Parathyroid adenoma (tissue), 2 donors: Measurements from ENCODE around the gene FADS1.

Experiments
- H2AFZ ChIP-seq: fragments of 300-600 bp; sonication (generic); one replicate; pipeline ENCODE4 v1.7.0; 2017; ENCODE audit warnings: antibody characterized with exemption, mild to moderate bottlenecking
- H3K27ac ChIP-seq: fragments of 300-600 bp; sonication (generic); one replicate; pipeline ENCODE4 v1.7.0; 2017
- H3K27me3 ChIP-seq: fragments of 300-600 bp; sonication (generic); one replicate; pipeline ENCODE4 v1.7.0; 2017; ENCODE audit warnings: low read length; ENCODE audit not compliant: control insufficient read depth, insufficient read depth
- H3K36me3 ChIP-seq: fragments of 300-600 bp; sonication (generic); one replicate; pipeline ENCODE4 v1.7.0; 2017; ENCODE audit warnings: low read length; ENCODE audit not compliant: control insufficient read depth, insufficient read depth
- H3K4me1 ChIP-seq: fragments of 300-600 bp; sonication (generic); one replicate; pipeline ENCODE4 v1.7.0; 2017; ENCODE audit warnings: control low read depth
- H3K4me2 ChIP-seq: fragments of 300-600 bp; sonication (generic); one replicate; pipeline ENCODE4 v1.7.0; 2017; ENCODE audit warnings: low read length
- H3K4me3 ChIP-seq: fragments of 300-600 bp; sonication (generic); one replicate; pipeline ENCODE4 v1.7.0; 2017; ENCODE audit warnings: low read depth, low read length
- H3K79me2 ChIP-seq: fragments of 300-600 bp; sonication (generic); one replicate; pipeline ENCODE4 v1.7.0; 2017; ENCODE audit warnings: control low read depth
- H3K9ac ChIP-seq: fragments of 300-600 bp; sonication (generic); one replicate; pipeline ENCODE4 v1.7.0; 2017; ENCODE audit warnings: mild to moderate bottlenecking
- H3K9me3 ChIP-seq: fragments of 300-600 bp; sonication (generic); one replicate; pipeline ENCODE4 v1.7.0; 2017; ENCODE audit warnings: low read length; ENCODE audit not compliant: control insufficient read depth
- TF ChIP-seq, protein P1 (sequence below): fragments of 300-600 bp; sonication (generic); IDR thresholded peaks from one replicate; pipeline ENCODE4 v1.7.0; 2017; ENCODE audit warnings: antibody characterized with exemption, mild to moderate bottlenecking
- donor health status: primary hyperparathyroidism.

Gene FADS1

DNA sequence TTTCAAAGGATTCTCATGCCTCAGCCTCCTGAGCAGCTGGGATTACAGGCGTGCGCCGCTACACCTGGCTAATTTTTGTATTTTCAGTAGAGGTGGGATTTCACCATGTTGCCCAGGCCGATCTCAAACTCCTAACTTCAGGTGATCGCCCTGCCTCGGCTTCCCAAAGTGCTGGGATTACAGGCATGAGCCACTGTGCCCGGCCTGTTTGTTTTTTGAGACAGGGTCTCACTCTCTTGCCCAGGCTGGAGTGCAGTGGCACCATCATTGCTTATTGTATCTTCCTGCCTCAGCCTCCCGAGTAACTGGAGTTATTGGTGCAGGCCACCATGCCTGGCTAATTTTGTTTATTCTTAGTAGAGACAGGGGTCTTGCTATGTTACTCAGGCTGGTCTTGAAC lies 19.4 kb upstream of the FADS1 start:
- no peak overlapping the region for H2AFZ ChIP-seq
- H3K9me3 ChIP-seq = no peaks in the 10 kb centered on the region
- no peak overlapping the region for H3K27ac ChIP-seq
- H3K9ac ChIP-seq = no peak overlapping the region
- TF ChIP-seq, protein P1, sequence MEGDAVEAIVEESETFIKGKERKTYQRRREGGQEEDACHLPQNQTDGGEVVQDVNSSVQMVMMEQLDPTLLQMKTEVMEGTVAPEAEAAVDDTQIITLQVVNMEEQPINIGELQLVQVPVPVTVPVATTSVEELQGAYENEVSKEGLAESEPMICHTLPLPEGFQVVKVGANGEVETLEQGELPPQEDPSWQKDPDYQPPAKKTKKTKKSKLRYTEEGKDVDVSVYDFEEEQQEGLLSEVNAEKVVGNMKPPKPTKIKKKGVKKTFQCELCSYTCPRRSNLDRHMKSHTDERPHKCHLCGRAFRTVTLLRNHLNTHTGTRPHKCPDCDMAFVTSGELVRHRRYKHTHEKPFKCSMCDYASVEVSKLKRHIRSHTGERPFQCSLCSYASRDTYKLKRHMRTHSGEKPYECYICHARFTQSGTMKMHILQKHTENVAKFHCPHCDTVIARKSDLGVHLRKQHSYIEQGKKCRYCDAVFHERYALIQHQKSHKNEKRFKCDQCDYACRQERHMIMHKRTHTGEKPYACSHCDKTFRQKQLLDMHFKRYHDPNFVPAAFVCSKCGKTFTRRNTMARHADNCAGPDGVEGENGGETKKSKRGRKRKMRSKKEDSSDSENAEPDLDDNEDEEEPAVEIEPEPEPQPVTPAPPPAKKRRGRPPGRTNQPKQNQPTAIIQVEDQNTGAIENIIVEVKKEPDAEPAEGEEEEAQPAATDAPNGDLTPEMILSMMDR = no peak
- peaks cover 31% of the 10 kb centered on the region for H3K4me1 ChIP-seq
- H3K27me3 ChIP-seq = no peaks in the 10 kb centered on the region
- no peaks in the 10 kb centered on the region for H3K36me3 ChIP-seq
- H3K79me2 ChIP-seq = peaks cover 3% of the 10 kb centered on the region
- no peak overlapping the region for H3K4me3 ChIP-seq
- H3K4me2 ChIP-seq = no peak overlapping the region

DNA sequence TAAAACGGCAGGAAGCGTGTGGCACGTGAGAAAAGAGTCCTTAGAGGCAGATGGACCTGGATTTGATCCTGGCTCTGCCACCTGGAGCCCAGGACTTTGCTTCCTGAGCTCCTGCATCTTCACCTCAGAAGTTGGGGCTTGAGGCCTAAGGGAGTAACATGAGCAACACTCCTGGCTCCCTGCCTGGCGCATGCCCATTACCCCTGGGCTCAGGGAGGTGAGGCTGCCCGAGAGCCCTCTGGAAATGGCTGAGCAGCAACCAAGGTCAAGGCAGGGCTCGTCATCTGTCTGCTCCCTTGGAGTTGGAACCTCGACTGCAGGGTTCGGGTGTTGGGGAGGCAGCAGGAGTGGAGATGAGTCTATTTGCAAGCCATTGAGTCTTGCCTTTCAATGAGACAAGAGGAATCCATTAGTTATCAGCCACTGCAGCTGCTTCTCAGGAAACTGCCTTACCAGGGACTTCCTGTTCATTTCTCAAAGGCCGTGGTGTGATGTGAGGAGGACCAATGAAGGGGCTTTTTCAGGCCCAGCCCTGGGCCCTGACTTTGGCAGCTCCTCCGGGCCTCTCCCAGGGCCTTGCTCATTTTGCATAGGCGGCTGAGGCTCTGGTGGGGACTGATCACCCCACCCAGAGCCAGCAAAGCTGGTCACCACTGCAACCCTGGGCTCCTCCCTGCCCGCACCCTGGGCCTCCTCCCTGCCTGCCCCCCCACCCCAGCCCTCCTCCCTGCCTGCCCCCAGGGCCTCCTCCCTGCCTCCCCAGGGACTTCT lies 17.7 kb upstream of the FADS1 start:
- TF ChIP-seq, protein P1 = no peak
- no peaks in the 10 kb centered on the region for H3K27me3 ChIP-seq

DNA sequence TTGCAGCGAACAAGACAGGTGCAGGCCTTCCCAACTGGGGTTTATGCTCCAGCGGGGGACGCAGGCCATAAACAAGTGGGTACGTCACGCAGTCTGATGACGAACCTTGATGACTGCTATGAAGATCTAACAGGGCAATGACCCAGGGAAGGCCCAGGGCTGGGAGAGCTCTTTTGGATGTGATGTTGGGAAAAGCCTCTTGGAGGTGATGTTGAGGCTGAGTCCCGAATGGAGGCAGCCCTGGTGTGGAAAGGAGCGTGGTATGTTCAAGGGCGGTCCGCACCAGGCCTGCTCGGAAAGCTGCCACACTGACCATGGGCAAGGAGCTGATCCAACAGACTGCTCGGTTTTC lies 17.1 kb upstream of the FADS1 start:
- H3K79me2 ChIP-seq = peaks cover 3% of the 10 kb centered on the region
- H3K27ac ChIP-seq = peak overlapping the region; percentile 71
- H3K9me3 ChIP-seq = no peaks in the 10 kb centered on the region
- H3K36me3 ChIP-seq = no peaks in the 10 kb centered on the region
- no peak overlapping the region for H3K4me2 ChIP-seq
- peaks cover 33% of the 10 kb centered on the region for H3K4me1 ChIP-seq
- no peak overlapping the region for H2AFZ ChIP-seq
- TF ChIP-seq, protein P1 = no peak
- H3K9ac ChIP-seq = no peak overlapping the region
- no peaks in the 10 kb centered on the region for H3K27me3 ChIP-seq
- H3K4me3 ChIP-seq = no peak overlapping the region

More for the DNA sequence above, 17.7 kb upstream of the FADS1 start:
- Histone ChIP-seq H3K27ac (peak overlapping the region; percentile 71), H3K4me3 (no peak overlapping the region), H2AFZ (peak overlapping the region; percentile 53), H3K9me3 (no peaks in the 10 kb centered on the region), H3K79me2 (peaks cover 3% of the 10 kb centered on the region), H3K9ac (no peak overlapping the region), H3K4me1 (peaks cover 33% of the 10 kb centered on the region), H3K36me3 (no peaks in the 10 kb centered on the region), H3K4me2 (no peak overlapping the region)

DNA sequence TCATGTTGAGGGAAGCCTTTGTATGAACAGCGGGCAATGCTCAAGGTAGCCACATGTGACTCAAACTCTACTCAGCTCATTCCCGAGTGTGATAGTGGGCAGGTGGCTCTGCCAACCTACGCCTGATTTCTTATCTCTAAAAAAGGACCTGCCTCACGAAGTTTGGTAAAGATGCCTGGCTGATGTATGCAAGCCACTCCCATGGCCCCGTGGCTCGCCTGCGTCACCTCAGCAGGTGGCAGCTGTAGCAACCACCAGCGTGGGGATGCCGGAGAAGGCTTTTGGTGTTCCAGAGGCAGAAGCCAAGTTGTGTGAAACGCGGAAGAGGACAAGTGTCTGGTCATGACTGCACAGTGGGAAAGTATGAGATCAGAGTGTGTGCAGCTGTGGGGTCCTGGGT lies 16.7 kb upstream of the FADS1 start:
- Histone ChIP-seq H3K4me1 (peaks cover 33% of the 10 kb centered on the region), H3K36me3 (no peaks in the 10 kb centered on the region), H3K4me2 (no peak overlapping the region), H3K9me3 (no peaks in the 10 kb centered on the region), H3K27ac (peak overlapping the region; percentile 71), H2AFZ (no peak overlapping the region), H3K4me3 (peak overlapping the region; percentile 20), H3K79me2 (peaks cover 3% of the 10 kb centered on the region), H3K27me3 (no peaks in the 10 kb centered on the region), H3K9ac (no peak overlapping the region)
- TF ChIP-seq, protein P1 = no peak

DNA sequence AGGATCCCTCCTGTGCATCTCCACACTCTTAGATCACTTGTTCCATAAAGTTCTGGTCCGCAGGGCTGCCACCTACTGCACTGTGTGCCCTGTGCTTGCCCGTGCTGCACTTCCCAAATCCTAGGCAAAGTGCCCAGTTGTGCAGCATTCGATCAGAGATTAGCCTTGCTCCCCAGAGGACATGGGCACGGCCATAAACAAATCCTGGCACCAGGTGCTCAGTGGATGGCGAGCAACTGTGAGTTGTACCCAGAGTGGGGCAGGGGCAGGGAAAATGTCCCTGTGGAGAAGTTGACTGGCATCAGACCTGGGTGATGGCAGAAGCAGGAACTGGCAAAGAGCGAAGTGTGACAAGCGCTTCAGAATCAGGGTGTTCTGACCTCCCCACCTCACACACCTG lies 16.0 kb upstream of the FADS1 start:
- Histone ChIP-seq H3K4me3 (no peak overlapping the region), H3K4me1 (peaks cover 33% of the 10 kb centered on the region), H3K9me3 (no peaks in the 10 kb centered on the region), H3K4me2 (peak overlapping the region; percentile 42), H3K27me3 (no peaks in the 10 kb centered on the region), H3K36me3 (no peaks in the 10 kb centered on the region), H3K27ac (peak overlapping the region; percentile 71), H3K9ac (no peak overlapping the region), H3K79me2 (peaks cover 3% of the 10 kb centered on the region), H2AFZ (no peak overlapping the region)
- TF ChIP-seq, protein P1 = no peak
